Islet of Langerhans (tissue), 1 donor: ENCODE results near the gene PRKAR1B.

Experiments used
- FAIRE-seq: peaks from one replicate; lab custom pipeline; 2011; peaks lifted over from hg19 to GRCh38; lab: Jason Lieb, UNC

The PRKAR1B gene

GRCh38 chr7:537911-538634 lies 189.0 kb downstream of the PRKAR1B start:
- no peak for FAIRE-seq

- FAIRE-seq = no peak
Measured at GRCh38 chr7:536231-536630, 190.8 kb downstream of the PRKAR1B start.

GRCh38 chr7:534959-535358 lies 192.1 kb downstream of the PRKAR1B start:
- FAIRE-seq = no peak

- FAIRE-seq = no peak
Measured at GRCh38 chr7:534075-534474, 193.0 kb downstream of the PRKAR1B start.

GRCh38 chr7:533266-533665 lies 193.8 kb downstream of the PRKAR1B start:
- no peak for FAIRE-seq

- FAIRE-seq = no peak
Measured at GRCh38 chr7:532379-533143, 194.5 kb downstream of the PRKAR1B start.

- no peak for FAIRE-seq
Measured at GRCh38 chr7:531777-532176, 195.3 kb downstream of the PRKAR1B start.

- FAIRE-seq = no peak
Measured at GRCh38 chr7:528451-528850, 198.6 kb downstream of the PRKAR1B start.

GRCh38 chr7:527723-528122 lies 199.4 kb downstream of the PRKAR1B start:
- FAIRE-seq = no peak

- no peak for FAIRE-seq
Measured at GRCh38 chr7:526460-527034, 200.5 kb downstream of the PRKAR1B start.

- no peak for FAIRE-seq
Measured at GRCh38 chr7:525740-526139, 201.3 kb downstream of the PRKAR1B start.

- FAIRE-seq = no peak
Measured at GRCh38 chr7:524800-525199, 202.3 kb downstream of the PRKAR1B start.

GRCh38 chr7:523347-524336 lies 203.4 kb downstream of the PRKAR1B start:
- FAIRE-seq = no peak

- no peak for FAIRE-seq
Measured at GRCh38 chr7:522951-523314, 204.1 kb downstream of the PRKAR1B start.

- no peak for FAIRE-seq
Measured at GRCh38 chr7:522071-522950, 204.8 kb downstream of the PRKAR1B start.

GRCh38 chr7:521221-522070 lies 205.6 kb downstream of the PRKAR1B start:
- FAIRE-seq = no peak

GRCh38 chr7:520503-521161 lies 206.4 kb downstream of the PRKAR1B start:
- FAIRE-seq = no peak

- no peak for FAIRE-seq
Measured at GRCh38 chr7:519484-520390, 207.3 kb downstream of the PRKAR1B start, which contains the start of gene PDGFA. Gene PDGFA (minus strand): TSS chr7:519846. CDS start chr7:519001, 845 bp downstream.
